GM04504 (cell line): ENCODE measurements around the gene ZNF664.

Experiments used
- DNase-seq: peaks from one replicate; pipeline ENCODE4 v3.0.0-alpha.2; 2012; ENCODE audit warnings: low read depth

The ZNF664 gene

DNA sequence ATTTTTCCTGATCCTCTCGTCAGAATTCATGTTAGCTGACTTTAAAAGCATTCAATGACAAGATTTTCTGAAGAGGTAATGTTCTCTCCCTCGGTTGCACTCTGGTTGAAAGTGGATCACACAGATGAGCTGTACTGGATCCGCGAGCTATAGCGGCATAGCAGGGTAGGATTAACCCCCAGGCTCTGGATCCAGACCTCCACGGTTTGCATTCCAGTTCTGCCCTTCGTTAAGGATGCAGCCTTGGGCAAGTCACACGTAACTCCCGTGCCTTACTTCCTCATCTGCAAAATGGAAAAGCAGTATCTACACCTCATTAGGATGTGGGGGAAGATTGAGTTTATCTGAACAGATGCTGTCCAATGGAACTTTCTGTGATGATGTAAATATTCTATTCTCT is 14.1 kb upstream of the ZNF664 start:
- no peak for DNase-seq

DNA sequence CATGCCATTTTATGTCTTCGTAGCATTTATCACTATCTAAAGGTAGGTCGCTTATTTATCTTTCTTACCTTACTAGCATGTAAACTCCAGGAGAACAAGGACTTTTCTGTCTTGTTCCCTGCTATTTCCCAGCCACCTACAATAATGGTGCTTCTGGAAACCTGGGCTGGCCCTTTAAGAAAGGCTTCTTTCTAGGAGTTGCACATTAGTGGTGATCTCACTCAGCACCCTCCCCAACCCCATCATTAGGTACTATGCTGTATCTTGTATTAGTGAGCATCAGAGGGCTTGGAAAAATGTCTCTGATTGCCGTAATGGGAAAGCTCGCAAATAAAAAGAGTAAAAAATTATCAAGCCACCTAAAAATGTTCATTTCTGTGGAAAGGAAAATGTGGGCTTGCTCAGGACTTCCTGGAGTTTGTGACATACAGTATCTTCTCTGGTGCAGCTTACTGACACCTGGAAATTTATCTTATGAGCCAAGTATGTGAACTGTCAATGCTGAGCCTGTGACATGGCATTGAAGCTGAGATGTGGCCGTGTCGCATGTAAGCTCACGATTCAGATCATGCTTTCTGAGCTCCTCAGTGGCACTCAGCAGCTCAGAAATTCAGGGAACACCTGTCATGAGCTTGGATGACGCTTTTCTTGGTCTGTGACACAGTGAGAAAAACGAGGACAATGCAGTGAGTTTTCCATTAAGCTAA is 12.8 kb upstream of the ZNF664 start:
- DNase-seq = no peak

DNA sequence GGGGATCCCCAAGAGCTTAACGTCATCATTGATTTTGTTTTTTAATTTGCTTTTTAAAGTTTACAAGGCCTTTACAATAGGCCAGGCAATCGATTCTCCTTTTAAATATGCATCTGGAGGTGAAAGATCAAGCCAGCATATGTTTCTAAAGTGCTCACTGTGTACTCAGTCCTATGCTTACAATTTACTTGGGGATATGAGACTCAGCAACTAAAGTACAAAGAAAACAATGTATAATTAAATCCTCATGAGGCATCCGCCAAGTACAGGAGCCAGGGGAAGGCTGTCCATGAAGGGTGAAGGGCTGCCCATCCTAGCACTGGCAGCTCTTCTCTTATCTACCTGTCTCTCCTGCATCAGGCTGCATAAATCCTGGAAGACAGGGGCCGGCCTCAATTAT is 12.2 kb upstream of the ZNF664 start:
- no peak for DNase-seq

DNA sequence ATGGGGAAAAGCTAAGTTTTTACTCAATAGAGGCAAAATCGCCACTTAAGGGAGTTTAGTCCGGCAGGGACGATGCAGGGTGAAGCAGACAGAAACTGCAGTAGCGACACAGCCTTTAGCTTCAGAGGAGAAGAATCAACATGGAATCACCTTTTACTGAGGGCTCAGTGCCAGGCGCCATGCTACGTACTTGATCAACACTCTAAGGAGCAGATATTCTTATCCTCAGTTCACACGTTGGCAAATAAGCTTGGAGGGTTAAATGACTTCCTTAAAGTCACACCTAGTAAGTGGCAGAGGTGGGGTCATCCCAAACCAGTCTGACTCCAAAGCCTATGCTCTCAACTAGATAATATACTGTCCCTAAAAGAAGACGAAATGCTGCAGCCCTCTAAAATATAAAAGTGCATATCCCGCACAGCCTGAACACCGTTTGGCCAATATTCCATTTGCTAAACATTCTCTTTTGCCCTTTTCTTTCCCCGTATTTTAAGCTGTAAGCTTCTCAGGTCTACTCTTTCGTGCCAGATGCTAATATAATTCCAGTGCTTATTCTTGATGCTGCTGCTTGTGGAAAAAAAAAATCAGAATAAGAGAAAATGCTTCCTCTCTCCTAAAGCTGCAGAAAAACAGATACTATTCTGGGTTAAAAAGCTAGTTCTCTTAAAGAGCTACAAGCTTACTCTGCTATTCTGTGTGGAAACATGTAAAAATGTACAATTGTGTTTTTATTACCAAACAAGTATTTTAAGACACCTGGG is 11.2 kb upstream of the ZNF664 start:
- no peak for DNase-seq

DNA sequence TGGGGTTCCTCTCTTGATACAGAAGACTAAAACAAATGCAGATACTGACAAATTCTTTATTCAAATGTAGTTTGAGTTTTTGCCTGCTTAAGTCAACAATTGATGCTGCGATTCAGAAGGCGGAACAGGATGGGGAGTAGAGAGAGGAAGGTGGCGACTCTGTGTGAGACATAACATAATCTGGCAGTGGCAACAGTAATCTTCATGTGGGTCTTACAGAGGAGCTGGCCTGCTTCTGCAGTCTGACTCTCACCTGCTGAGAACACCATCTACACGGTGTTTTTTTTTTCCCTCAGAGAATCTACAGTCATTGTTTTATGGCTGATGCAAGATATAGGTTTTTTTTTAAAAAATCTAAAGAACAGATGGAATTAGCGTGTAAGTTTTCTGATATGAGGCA is 10.5 kb upstream of the ZNF664 start:
- DNase-seq = no peak

DNA sequence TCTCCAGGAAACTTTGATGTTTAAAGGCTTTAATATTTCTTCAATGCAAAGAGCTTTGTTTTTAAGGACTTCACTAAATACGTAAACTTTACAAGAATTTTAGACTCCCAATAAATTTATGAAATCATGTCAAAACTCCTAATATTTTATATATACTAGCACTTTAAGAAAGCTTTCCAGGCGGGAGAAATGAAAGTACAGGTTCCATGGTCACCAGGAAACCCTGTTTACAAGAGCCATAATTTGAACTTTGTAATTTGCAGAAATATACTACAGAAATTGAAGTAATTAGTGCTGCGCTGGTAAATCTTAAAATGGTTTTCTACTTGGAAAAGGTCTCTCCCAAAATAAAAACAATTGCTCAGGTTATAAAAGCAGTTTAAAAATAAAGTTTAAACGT is 9.2 kb upstream of the ZNF664 start:
- no peak for DNase-seq

DNA sequence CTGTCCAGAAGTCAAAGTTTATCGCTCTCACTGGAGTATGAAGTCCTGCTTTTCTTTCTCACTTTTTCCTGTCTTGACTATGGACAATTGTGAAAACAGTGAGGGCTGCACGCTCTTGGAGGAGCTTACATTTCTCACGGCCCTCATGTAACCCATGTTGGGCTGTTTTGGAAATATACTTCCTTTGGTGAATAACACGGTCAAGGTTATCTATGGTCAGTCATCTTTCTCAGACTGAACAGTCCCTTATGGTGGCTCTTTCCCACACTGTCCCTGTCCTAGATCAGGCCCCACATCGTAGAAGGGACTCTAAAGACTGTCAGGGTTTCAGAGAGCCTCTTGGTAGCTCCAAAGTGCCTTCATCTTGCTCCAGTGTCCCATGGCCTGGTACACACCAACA is 7.6 kb upstream of the ZNF664 start:
- no peak for DNase-seq

DNA sequence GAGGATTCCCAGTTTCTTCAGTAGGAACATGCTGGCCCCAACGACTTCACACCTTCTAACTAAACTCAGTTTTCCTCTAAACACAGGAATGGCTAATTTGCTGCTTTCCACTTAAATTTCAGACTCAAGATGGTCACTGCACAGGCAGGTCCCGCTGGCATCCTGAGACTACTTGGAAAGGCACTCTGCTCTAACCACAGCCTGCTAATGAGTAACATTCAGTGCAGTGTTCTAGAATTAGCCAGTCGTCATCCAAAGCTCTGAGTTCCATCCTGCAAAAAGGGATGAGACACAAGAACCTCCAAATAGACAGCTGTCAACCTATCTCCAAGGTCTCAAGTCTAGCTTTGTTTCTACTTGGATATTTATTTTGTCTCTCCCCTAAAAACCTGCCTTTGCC is 6.4 kb upstream of the ZNF664 start:
- peak; percentile 41 for DNase-seq

DNA sequence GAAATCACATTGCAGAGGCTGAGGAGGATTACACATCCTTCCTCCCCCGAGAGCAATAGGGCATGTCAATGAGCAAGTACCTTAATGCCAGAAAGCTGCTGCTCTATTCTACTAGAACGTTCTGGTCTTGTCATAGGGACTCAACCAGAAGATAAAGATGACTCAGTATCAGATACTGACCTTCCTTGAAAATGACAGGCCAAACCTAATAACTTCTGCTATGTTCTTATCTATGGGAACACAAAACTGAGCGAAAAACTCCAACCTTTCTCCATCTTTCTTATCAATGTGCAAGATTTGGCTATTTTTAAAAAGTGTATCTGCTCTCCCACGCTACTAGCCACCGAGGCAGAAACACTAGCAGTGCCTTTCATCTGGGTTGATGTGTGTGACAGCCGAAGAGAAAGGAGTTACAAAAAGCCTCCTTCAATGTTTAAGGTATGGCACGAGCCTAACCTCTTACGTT is 5.9 kb upstream of the ZNF664 start:
- DNase-seq = no peak

DNA sequence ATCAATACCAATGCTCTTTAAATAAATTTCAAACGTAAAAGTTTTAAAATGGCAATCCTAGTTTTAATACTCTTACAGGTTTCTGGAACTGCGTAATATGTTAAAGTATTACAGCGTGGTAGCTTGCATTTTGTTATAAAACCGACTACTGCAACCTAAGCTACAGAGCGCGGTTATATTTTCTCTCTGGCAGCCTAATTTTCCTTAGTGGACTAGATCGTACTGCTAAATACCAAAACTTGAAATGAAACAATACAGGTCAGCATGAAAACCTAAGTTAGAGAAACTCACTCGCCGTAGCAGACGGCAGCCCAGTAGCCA is 1.6 kb upstream of the ZNF664 start:
- no peak for DNase-seq

DNA sequence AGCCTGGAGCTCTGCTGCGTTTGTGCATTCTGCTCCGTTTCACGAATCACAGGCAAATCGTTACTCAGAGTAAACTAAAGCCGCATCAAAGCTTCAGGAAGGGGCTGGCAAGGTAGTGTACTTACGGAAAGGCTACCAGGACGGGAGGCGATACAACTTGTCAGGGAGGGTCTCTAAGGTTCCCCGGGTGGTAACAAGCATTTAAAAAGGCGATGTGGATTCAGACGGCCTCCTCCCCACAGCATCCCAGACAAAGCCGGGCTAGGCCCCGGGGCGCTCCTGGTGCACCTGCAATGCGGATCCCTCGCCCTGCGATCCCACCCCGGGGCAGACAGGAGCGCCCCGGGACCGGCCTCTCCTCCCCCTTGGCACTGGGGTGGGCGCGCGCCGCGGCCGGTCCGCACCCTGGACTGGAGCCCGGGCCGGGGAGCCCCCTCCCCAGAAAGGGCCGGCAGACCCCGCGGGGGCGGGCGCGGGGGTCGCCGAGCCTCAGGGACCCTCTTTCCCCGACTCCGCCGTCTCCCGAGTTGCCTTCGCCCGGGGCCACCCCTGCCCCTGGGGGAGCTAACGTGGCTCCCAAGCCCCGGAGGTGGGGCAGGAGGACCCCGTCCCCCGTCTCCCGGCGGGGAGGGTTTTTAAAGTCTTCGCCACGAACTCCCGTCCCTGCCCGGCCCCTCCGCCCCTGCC is 1.1 kb upstream of the ZNF664 start:
- DNase-seq = no peak

DNA sequence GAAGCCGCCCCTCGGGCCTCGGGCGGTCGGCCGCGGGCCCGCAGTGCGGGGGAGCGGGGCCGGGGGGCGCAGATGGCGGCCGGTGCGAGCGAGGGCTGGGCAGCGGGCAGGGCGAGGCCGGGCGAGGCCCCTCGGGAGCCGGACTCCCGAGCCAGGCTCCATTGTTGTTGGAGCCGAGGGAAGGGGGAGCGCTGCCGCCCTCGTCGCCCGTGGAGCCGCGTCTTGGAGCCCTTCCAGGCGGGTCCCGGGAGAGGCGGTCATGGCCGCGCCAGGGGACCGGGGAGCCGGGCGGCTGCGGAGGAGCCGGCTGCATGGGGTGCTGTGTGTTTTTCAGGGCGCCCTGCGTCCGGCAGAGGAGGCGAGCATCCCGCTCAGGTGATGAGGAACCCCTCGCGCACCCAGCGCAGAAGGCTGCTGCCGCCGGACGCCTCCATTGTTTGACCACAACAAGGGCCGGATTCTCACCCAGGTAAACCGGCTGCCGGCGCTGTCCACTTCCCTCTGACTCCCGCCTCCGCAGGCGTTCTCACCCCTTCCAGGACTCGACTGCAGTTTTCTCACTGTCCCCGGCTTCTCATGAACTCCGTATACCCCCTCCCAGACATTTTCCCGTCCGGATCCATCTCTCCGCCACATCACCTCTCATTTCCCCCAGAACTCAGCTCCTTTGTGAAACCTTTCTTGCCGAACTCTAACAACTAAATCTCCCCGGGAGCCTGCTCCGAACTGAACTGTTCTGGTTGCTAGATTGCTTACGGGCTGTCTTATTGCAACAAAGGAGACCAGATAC is 732 bp downstream of the ZNF664 start:
- no peak for DNase-seq

DNA sequence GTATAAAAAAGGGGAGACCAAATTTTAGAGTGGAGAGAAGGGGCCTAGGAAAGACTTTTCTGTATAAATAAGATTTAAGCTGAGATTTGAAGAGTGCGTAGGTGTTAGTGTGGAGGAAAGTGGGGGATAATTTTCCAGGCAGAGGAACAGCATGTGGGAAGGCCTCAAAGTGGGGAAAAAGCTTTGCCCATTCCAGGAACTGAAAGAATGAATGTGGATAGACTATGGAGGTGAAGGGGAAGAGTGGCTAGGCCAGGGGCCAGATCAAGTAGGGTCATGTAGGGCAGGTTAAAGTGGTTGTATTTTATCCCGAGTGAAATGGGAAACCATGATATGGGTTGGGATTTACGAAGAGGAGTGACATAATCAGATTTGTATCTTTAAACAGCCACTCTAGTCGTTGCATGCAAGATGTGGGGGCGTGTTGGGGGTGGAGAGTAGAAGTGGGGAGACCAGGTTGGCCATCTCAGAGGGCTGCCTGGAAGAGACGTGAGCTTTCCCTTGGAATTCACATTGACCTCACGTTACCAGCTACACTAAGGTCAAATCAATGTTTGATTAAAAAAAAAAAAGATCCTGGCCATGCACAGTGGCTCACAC is 3.3 kb downstream of the ZNF664 start:
- no peak for DNase-seq

DNA sequence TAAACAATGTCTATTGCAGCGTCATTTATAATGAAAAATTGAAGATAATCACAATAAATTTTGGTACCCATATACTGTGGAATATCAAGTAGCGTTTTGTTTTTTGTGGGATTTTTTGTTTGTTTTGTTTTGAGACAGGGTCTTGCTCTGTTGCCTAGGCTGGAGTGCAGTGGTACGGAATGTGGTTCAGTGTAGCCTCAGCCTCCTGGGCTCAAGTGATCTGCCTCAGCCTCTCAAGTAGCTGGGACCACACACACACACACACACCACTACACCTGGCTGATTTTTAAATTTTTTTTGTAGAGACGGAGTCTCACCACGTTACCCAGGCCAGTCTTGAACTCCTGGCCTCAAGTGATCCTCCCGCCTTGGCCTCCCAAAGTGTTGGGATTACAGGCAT is 6.6 kb downstream of the ZNF664 start:
- DNase-seq = no peak

DNA sequence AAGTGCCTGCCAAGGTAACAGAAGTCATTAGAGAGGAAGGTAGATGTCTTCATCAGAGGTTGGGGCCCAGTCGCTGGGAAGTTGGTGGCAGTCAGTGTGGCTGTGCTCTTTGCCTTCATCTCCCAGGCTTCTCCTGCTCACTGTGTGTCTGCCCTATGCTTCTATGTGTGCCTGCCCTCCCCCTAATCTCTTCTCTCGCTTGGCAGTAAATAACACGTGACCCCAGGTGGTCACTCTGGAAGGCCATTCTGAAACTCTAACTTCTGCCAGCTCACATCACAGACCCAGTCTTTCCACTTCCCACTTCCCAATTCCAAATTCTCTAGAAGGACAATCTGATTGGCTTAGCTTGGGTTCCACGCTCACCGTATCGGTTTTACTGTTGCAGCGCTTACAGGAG is 9.3 kb downstream of the ZNF664 start:
- DNase-seq = no peak

DNA sequence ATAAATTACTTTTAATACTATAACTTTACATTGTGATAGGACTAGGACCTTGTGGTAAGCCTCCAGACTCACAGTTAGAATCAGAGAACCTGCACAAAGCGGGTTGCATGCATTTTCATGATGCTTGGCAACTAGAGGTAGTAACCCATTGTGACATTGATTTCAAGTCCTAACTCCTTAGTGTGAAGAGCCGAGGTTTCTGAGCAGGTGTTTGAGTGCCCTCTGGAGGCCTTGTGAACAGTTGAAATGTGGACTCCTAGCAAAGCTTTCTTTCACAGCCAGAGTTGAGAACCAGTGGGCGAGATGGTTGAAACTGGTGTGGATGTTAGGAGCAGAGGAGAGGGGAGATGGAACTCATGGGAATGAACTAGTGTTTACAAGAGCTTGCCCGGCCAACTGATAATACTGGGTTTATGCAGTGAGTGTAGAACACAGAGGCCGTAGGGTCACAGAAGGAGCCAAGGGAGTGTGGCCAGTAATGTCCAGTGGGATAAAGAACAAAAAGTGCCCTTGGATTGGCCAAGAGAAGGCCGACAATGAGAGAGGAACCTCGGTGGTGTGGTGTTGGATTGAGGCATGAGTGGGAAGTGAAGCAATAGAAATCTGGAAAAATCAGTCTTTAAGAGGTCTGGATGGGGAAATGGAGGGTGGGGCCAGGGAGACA is 10.9 kb downstream of the ZNF664 start:
- no peak for DNase-seq

DNA sequence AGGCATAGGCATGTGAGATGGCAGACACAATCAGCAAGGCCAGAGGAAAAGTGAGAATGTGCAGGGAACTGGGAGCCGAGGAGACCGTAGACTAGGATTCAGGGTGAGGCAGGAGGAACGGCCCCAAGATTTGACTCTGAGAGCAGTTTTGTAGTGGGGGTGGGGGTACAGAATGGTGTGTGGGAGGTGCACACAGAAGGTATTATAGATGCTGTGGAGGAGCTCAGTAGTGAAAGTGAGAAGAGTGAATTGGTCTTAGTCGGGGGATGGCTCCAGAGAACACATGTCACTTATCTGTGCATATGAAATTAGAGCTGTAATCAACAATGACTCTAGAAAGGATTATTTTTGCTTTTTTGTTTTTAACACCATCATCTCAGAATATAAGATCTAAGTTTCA is 11.9 kb downstream of the ZNF664 start:
- no peak for DNase-seq

DNA sequence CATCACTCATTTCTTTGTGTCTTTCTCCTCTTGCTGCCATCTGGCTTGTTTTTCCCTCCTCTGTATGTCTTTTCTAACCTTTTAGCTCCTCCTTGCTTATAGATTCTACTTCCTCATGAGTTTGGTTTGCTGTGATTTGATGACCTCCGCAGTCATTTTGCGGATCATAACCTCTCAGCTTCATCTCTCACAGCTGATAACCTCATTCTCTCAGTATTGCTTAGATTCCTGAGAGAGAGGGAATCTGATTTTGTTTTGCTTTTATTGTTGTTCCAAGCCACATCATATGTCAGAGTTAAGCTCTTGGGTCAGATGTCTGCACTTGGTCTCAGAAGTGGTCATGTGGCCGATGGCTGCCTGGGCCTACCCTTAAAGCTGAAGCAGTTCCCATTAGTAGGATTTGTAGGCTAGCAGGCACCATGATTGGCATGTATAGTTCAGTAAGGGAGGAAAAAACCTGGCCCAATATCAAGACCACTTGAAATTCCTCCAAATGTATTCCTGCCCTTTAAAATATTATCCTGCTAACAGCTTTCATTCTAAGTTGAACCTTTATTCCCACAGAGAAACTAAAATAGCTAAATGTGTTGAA is 13.5 kb downstream of the ZNF664 start:
- no peak for DNase-seq

DNA sequence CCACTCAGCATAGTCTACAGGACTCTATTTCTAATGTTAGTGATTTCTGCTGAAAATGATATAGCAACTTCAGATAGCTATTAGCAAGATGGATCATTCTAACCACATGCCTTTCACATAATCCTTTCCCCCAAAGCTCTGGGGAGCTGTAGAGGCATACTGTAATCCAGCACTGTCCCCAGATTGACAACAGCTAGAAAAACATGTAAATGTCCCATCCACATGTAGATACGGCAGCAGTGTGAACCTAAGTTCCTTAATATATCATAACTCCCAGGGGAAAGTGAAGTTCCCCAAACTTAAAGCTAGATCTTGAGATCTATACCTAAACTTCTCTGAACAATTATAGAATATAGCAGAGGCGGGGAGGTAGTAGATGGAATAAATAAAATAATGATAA is 14.0 kb downstream of the ZNF664 start:
- no peak for DNase-seq

DNA sequence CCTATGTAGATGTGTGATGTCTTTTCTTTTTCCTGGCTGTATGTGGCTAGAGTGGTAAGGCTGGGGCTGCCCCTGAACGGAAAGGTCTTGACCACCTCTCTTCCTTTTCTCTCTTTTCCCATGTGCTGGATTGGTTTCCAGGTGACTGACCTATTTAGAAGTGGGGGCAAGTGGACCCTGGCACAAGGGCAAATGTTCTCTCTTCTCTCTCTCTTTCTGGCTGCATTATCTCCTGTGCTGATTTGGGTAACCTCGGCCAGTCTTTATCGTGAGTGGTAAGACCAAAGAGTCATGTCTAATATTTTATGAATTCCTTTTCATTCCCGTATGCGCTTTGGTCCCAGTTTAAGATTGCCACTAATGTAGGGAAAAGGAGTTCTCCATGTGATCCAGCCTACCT is 16.2 kb downstream of the ZNF664 start:
- no peak for DNase-seq

DNA sequence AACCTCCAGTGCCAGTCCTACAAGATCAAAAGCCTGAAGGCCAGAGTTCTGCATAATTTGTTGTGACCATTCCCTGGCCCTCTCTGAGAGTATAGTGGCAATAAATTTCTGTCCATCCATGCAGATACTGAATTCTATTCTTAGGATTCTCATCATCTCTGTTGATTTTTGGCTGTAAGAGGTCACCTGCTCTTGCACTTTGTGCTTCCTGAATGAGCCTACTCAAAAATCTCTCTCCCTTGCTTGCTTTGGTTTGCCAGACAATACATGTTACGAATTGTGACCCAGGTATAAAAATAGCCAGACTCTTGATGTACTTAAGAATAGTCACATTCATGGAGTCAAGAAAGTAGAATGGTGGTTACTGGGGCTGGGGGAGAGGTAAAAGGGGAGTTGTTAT is 16.7 kb downstream of the ZNF664 start:
- DNase-seq = no peak
